GM12872 (cell line): Measurements from ENCODE around the gene VASP.

ENCODE experiments used
- CTCF ChIP-seq: IDR thresholded peaks from 3 replicates; pipeline ENCODE4 v1.5.1; 2011; ENCODE audit warnings: low read depth, mild to moderate bottlenecking, low read length, moderate library complexity; ENCODE audit not compliant: insufficient read depth

VASP gene

GRCh38 chr19:45502111-45502510, 5.2 kb upstream of the VASP start:
- no peak for TF ChIP-seq CTCF

GRCh38 chr19:45503909-45504308, 3.4 kb upstream of the VASP start:
- no peak for TF ChIP-seq CTCF

GRCh38 chr19:45505151-45505995, 1.9 kb upstream of the VASP start:
- TF ChIP-seq CTCF, result no peak

- TF ChIP-seq CTCF, result no peak
Observed at GRCh38 chr19:45505996-45506245, 1.4 kb upstream of the VASP start.

GRCh38 chr19:45506246-45506988, 862 bp upstream of the VASP start:
- TF ChIP-seq CTCF, result peak; percentile 58

GRCh38 chr19:45507872-45508416, 665 bp downstream of the VASP start:
- TF ChIP-seq CTCF, result no peak

DNA sequence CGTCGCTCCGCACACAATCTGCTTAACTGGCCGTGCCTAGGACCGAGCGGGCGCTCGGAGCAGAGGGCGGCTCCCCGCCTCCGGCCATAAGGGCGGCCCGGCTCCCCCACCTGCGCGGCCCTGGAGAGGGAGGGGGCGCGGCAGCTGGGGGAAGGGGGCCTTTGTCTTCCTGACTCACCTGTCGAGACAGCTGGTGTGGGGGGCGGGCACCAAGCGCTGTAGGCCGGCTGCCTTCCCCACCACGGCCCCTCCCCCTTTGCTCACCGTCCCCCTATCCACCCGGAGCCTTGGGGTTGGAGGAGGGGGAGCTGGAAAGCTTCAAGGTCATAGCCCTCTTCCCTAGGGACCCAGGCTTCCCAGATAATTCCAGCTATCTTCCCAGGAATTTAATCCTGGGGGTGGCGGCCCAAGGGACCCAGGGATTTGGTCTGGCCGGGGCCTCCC, 1.2 kb downstream of the VASP start:
- no peak for TF ChIP-seq CTCF
